Motor neuron (in vitro differentiated cells): ENCODE data around the gene B3GALT2. TPM values are rescaled to one million over a fixed set of nuclear protein-coding genes. Genes with fewer than 3 reads are reported as not detected.
A peak's percentile ranks its signal among the peaks of the same experiment; 100 is the strongest.

ENCODE experiments used
- ATAC-seq, 8 experiments: fragments of 200-7000 bp; cut with Tn5 transposase; replicated peaks in 6 of 8; 2 replicates each; pipeline ENCODE4 v1.8.0; 2021; ENCODE audit warnings: mild to moderate bottlenecking in 8 of 8, moderate library complexity in 8 of 8
- H3K27ac ChIP-seq, 2 donors: fragments of 250-450 bp; sonication (Bioruptor Pico); 2 replicates each; pipeline ENCODE4 v1.9.0; 2021; ENCODE audit warnings: antibody characterized with exemption in 2 of 2, mild to moderate bottlenecking in 2 of 2, moderate library complexity in 1 of 2
- H3K4me1 ChIP-seq, 2 donors: fragments of 250-450 bp; sonication (Bioruptor Pico); replicated peaks in 1 of 2; 2 replicates each; pipeline ENCODE4 v1.6.1; 2021; ENCODE audit warnings: antibody characterized with exemption in 2 of 2, mild to moderate bottlenecking in 2 of 2, moderate library complexity in 1 of 2
- H3K4me3 ChIP-seq, 5 donors: fragments of 250-450 bp; sonication (Bioruptor Pico); 2 replicates each; pipeline ENCODE4 v1.9.0; 2021; ENCODE audit warnings: antibody characterized with exemption in 5 of 5, mild to moderate bottlenecking in 5 of 5, moderate library complexity in 4 of 5
- WGBS, 10 experiments: fragments of 450-650 bp; shearing (Covaris generic); methylation state at CpG; one replicate each; pipeline ENCODE4 v1.0.0; 2022; 5-methylcytosine and 5-hydroxymethylcytosine counted together
- in situ Hi-C, 9 experiments: fragments of 400-800 bp; cut with MboI; loops; one replicate each; pipeline ENCODE4 v1.15.0; 2021; ENCODE audit warnings: low sequenced_read_pairs in 9 of 9, low pct_unique_long_range_greater_than_20kb in 2 of 9; ENCODE audit not compliant: unreplicated experiment in 9 of 9
- total RNA-seq, 8 experiments: library from RNA; unstranded; fragments of 300-600 nt; gene quantifications; 2 replicates each; pipeline versions ENCODE4 v1.2.3 to v1.2.4, GENCODE V29; 2022

Gene B3GALT2
- total RNA-seq, 8 experiments from 2014 or later = 2.4 to 27.0 (median 15.9) TPM

- in situ Hi-C loops = no loop called here
- no peak for ATAC-seq
- WGBS, 10 experiments = 80 to 100% (median 92%) methylated on average over 1 of the region's 1 CpG; no CpG with 5 or more reads in 4 of the 10 experiments
- Histone ChIP-seq H3K4me1 (peaks cover 0 to 12% of the 10 kb centered on the region in 2 donors), H3K27ac (no peak overlapping the region), H3K4me3 (no peak overlapping the region)
Observed at GRCh38 chr1:193176113-193176512, 10.3 kb downstream of the B3GALT2 start.

- no peaks in the 10 kb centered on the region for H3K4me1 ChIP-seq
- WGBS, 10 experiments = 83 to 100% (median 92%) methylated on average over 1 to 2 of the region's 2 CpGs; no CpG with 5 or more reads in 2 of the 10 experiments
- no peak overlapping the region for H3K4me3 ChIP-seq
- no peak overlapping the region for H3K27ac ChIP-seq
- in situ Hi-C loops = no loop called here
- ATAC-seq = no peak
Observed at GRCh38 chr1:193157360-193157759, 29.1 kb downstream of the B3GALT2 start.

GRCh38 chr1:193156822-193157142 lies 29.6 kb downstream of the B3GALT2 start:
- ATAC-seq = no peak
- Histone ChIP-seq H3K27ac (no peak overlapping the region), H3K4me1 (no peaks in the 10 kb centered on the region), H3K4me3 (no peak overlapping the region)
- in situ Hi-C loops = no loop called here
- WGBS, 10 experiments = 21 to 100% (median 88%) methylated on average over 2 to 3 of the region's 3 CpGs; no CpG with 5 or more reads in 3 of the 10 experiments

- Histone ChIP-seq H3K27ac (no peak overlapping the region), H3K4me1 (no peaks in the 10 kb centered on the region), H3K4me3 (no peak overlapping the region)
- no peak for ATAC-seq
- in situ Hi-C loops = no loop called here
- WGBS, 10 experiments = 60 to 100% (median 91%) methylated on average over 1 to 3 of the region's 3 CpGs
Observed at GRCh38 chr1:193156117-193156821, 30.1 kb downstream of the B3GALT2 start.

- no peak overlapping the region for H3K4me3 ChIP-seq
- WGBS, 10 experiments = 22 to 100% (median 86%) methylated on average over 1 of the region's 1 CpG; no CpG with 5 or more reads in 2 of the 10 experiments
- peak in 3 of 8 experiments; percentile 42 to 74 (median 46) for ATAC-seq
- in situ Hi-C loops = no loop called here
- peaks cover 0 to 3% of the 10 kb centered on the region in 2 donors for H3K4me1 ChIP-seq
- H3K27ac ChIP-seq = no peak overlapping the region
Observed at GRCh38 chr1:193144999-193145398, 41.4 kb downstream of the B3GALT2 start.

- peak in 1 of 8 experiments; percentile 41 for ATAC-seq
- 14 to 97% (median 90%) methylated on average over 4 to 5 of the region's 5 CpGs for WGBS, 10 experiments
- in situ Hi-C loops = no loop called here
- peaks cover 0 to 3% of the 10 kb centered on the region in 2 donors for H3K4me1 ChIP-seq
- no peak overlapping the region for H3K27ac ChIP-seq
- H3K4me3 ChIP-seq = no peak overlapping the region
Observed at GRCh38 chr1:193144361-193144938, 42.0 kb downstream of the B3GALT2 start.

GRCh38 chr1:193143285-193143684 lies 43.1 kb downstream of the B3GALT2 start:
- 29 to 100% (median 85%) methylated on average over 1 of the region's 1 CpG; no CpG with 5 or more reads in 1 of the 10 experiments for WGBS, 10 experiments
- in situ Hi-C loops = no loop called here
- Histone ChIP-seq H3K27ac (no peak overlapping the region), H3K4me3 (no peak overlapping the region), H3K4me1 (peaks cover 0 to 3% of the 10 kb centered on the region in 2 donors)
- ATAC-seq = no peak

- 21 to 80% (median 50%) methylated on average over 1 to 2 of the region's 2 CpGs; no CpG with 5 or more reads in 1 of the 10 experiments for WGBS, 10 experiments
- H3K27ac ChIP-seq = no peak overlapping the region
- peaks cover 0 to 3% of the 10 kb centered on the region in 2 donors for H3K4me1 ChIP-seq
- no peak overlapping the region for H3K4me3 ChIP-seq
- ATAC-seq = no peak
- in situ Hi-C loops = no loop called here
Observed at GRCh38 chr1:193142409-193142808, 44.0 kb downstream of the B3GALT2 start.

GRCh38 chr1:193141804-193142203 lies 44.6 kb downstream of the B3GALT2 start:
- ATAC-seq = no peak
- 34 to 94% (median 77%) methylated on average over 2 to 3 of the region's 3 CpGs; no CpG with 5 or more reads in 1 of the 10 experiments for WGBS, 10 experiments
- no peak overlapping the region for H3K4me3 ChIP-seq
- in situ Hi-C loops = no loop called here
- H3K4me1 ChIP-seq = peaks cover 0 to 3% of the 10 kb centered on the region in 2 donors
- no peak overlapping the region for H3K27ac ChIP-seq

- Histone ChIP-seq H3K4me3 (no peak overlapping the region), H3K27ac (no peak overlapping the region), H3K4me1 (peaks cover 0 to 3% of the 10 kb centered on the region in 2 donors)
- in situ Hi-C loops = no loop called here
- 80 to 100% (median 89%) methylated on average over 1 to 7 of the region's 7 CpGs; no CpG with 5 or more reads in 1 of the 10 experiments for WGBS, 10 experiments
- ATAC-seq = no peak
Observed at GRCh38 chr1:193140254-193140653, 46.2 kb downstream of the B3GALT2 start.

GRCh38 chr1:193131266-193131860 lies 55.0 kb downstream of the B3GALT2 start:
- Histone ChIP-seq H3K4me1 (no peaks in the 10 kb centered on the region), H3K27ac (no peak overlapping the region), H3K4me3 (no peak overlapping the region)
- no peak for ATAC-seq
- in situ Hi-C loops = no loop called here
- WGBS, 10 experiments = 65 to 100% (median 100%) methylated on average over 1 to 2 of the region's 2 CpGs
